AG09319 (cell line): ENCODE measurements around the gene COL26A1.
"Not testable (repeated sequence)": the region's sequence is repeated elsewhere in the genome, so short reads cannot be mapped to it uniquely, and the experiment has no call there.

Experiments
- DNase-seq: peaks from one replicate; pipeline ENCODE4 v3.0.0-alpha.2; 2010; ENCODE audit warnings: low read depth; ENCODE audit errors: extremely low read depth
- TF ChIP-seq, protein P1 (sequence below): IDR thresholded peaks from 2 replicates; pipeline ENCODE4 v1.5.1; 2011; ENCODE audit warnings: low read depth, mild to moderate bottlenecking, inconsistent platforms, low read length, moderate library complexity

Gene COL26A1

GRCh38 chr7:101433688-101434087 is 71.0 kb downstream of the COL26A1 start:
- TF ChIP-seq, protein P1, sequence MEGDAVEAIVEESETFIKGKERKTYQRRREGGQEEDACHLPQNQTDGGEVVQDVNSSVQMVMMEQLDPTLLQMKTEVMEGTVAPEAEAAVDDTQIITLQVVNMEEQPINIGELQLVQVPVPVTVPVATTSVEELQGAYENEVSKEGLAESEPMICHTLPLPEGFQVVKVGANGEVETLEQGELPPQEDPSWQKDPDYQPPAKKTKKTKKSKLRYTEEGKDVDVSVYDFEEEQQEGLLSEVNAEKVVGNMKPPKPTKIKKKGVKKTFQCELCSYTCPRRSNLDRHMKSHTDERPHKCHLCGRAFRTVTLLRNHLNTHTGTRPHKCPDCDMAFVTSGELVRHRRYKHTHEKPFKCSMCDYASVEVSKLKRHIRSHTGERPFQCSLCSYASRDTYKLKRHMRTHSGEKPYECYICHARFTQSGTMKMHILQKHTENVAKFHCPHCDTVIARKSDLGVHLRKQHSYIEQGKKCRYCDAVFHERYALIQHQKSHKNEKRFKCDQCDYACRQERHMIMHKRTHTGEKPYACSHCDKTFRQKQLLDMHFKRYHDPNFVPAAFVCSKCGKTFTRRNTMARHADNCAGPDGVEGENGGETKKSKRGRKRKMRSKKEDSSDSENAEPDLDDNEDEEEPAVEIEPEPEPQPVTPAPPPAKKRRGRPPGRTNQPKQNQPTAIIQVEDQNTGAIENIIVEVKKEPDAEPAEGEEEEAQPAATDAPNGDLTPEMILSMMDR, result no peak
- DNase-seq, result no peak

DNA sequence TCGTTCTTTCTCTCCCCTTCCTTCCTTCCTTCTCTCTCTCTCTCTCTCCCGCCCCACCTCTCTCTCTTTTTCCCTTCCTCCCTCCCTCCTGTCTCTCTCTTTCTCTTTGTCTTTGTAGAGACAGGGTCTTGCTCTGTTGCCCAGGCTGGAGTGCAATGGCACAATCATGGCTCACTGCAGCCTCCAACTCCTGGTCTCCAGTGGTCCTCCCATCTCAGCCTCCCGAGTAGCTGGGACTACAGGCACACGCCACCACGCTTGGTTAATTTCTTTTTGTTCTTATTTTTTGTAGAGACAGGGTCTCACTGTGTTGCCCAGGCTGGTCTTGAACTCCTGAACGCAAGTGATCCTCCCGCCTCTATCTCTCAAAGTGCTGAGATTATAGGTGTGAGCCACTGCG is 71.5 kb downstream of the COL26A1 start:
- not testable (repeated sequence) for DNase-seq

DNA sequence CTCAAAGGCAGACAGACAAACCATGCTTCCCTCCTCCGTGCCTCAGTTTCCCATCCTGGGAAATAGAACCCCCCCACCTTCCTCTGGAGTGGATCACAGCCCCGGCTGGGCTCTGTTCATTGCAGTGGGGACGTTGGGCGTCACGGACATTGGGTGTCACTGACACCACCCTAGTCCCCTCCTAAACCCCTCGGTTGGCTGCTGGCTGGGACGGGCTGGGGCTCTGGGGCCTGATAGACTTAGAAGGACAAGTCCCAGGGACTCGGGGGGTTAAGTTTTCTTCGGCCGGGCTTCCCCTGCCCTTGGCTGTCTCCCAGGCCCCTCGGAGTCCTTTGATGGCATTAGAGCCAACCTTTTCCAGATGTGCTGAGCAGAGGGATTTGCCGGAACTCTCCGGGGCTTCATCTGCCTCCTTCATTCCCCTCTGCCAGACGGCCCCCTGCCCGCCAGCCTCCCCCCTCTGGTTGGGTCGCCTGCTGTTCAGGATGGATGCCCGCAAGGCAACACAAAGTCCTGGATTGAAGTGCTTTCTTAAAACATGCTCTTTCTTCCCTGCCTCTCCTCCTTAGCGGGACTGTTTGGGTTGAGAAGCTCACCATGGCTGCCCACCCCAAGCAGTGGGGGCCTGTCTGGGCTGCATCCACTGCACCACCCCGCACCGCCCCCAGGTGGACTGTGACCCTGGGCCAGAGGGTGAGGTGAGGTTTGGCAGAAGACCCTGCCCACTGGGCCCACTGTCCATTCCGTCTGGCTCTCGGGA is 73.0 kb downstream of the COL26A1 start:
- no peak for DNase-seq
- TF ChIP-seq, protein P1, result no peak; the same call in 1 of the 2 replicates

DNA sequence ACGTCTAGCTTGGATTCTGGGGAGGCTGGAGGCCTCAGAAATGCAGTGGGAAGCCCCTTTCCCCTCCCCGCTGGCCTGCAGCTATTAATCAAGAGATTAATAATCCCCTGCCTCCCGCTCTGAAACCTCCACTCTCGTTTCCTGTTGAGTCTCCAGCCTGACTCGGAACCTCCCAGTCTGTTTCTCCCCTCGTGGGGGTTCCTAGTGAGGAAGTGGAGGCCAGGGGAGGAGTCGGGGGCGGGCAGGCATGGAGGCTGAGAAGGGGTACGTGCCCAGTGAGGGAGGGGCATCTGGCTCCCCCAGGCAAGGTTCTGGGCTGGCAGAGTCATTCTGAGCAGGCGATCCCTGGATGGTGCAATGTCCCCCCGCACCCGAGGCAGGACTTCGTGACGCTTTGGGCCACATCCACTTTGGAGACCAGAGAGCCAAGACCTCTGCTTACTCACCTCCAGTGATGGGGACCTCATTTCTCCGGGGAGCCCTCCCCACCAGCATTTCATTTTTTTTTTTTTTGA is 73.6 kb downstream of the COL26A1 start:
- no peak for DNase-seq
- TF ChIP-seq, protein P1, result no peak

DNA sequence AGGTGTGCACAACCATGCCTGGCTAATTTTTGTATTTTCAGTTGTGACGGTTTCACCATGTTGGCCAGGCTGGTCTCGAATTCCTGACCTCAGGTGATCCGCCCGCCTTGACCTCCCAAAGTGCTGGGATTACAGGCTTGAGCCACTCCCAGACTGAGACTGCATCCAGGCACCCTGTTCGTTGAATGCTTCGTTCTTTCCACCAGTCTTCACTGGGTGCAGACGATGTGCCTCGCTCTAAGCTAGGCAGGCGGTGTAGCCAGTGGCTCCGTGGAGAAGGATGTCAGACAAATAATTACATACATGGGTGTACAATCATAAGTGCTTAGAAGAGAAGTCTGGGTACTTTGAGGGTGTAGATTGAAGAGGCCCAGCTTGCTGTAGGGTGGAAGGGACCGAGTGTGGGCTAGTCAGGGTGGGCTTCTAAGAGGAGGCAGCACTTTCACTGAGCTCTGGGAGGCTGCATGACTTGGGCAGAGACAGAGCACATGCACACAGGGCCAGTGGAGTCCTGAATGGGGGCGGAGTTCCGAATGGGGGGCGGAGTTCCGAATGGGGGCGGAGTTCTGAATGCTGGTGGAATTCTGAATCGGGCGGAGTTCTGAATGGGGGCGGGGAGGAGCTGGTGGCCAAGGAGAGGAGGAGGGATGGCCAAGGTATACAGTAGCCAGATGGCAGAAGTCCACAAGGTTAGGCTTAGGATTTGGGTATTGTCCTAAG is 74.3 kb downstream of the COL26A1 start:
- TF ChIP-seq, protein P1, result no peak
- DNase-seq, result no peak

GRCh38 chr7:101441890-101442289 is 79.2 kb downstream of the COL26A1 start:
- TF ChIP-seq, protein P1, result no peak
- no peak for DNase-seq

DNA sequence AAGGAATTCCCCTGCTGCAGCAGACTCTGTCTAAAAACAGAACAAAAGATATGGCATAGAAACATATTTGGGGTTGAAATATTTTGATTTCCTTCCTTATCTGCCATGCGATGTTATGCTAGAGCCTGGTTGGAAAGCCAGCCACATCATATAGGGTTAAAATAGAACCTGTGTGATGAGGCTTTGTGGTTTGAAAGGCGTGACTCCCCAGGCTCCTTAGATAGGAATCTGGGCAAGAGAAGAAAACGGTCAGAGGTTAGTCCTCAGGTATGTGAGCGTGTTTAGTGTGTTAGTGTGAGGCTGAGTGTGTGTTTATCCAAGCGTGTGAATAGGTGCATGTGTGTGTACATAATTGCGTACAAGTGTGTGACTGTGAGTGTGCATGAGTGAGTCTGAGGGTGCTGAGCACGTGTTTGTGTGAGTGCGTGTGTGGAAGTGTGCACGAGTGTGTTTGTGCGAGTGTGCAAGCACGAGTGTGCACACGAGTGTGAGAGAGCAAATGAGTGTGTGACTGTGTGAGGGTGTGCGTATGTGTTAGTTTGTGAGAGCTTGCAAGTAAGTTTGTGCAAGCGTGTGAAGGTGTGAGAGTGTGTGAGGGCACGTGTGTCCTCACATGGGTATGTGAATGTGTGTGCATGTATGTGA is 79.9 kb downstream of the COL26A1 start:
- TF ChIP-seq, protein P1, result no peak
- no peak for DNase-seq
